Measurements from ENCODE around the gene GLIS1. TPM values are rescaled to one million over a fixed set of nuclear protein-coding genes. Genes with fewer than 3 reads are reported as not detected.

The GLIS1 gene
- total RNA-seq, 4 donors from 2014 or later, result 0.63 to 2.4 (median 1.0) TPM

GRCh38 chr1:53519421-53519820 is 219.5 kb downstream of the GLIS1 start:
- 62 to 64% methylated on average over 8 of the region's 8 CpGs for WGBS, 2 donors
- TF ChIP-seq POLR2A (IDR thresholded peaks at IDR 0.05) (no peak), CTCF (IDR thresholded peaks at IDR 0.05) (no peak)
- DNase-seq (ENCODE audit: low spot score in 2 of 2), result no peak
- intact Hi-C loops (cut with DNase I; ENCODE audit: low total_unique reads), result no loop called here
- no peak overlapping the region for H3K4me3 ChIP-seq (ENCODE audit: low read depth, poor library complexity, severe bottlenecking)

- intact Hi-C loops (cut with DNase I; ENCODE audit: low total_unique reads), result no loop called here
- DNase-seq (ENCODE audit: low spot score in 2 of 2), result no peak
- no peak overlapping the region for H3K4me3 ChIP-seq (ENCODE audit: low read depth, poor library complexity, severe bottlenecking)
- TF ChIP-seq CTCF (IDR thresholded peaks at IDR 0.05) (no peak), POLR2A (IDR thresholded peaks at IDR 0.05) (no peak)
- WGBS, 2 donors, result 67 to 80% methylated on average over 6 of the region's 6 CpGs
Observed at GRCh38 chr1:53518775-53519174, 220.2 kb downstream of the GLIS1 start.

GRCh38 chr1:53517821-53518352 is 221.1 kb downstream of the GLIS1 start:
- TF ChIP-seq POLR2A (IDR thresholded peaks at IDR 0.05) (no peak), CTCF (IDR thresholded peaks at IDR 0.05) (no peak)
- no peak overlapping the region for H3K4me3 ChIP-seq (ENCODE audit: low read depth, poor library complexity, severe bottlenecking)
- no peak for DNase-seq (ENCODE audit: low spot score in 2 of 2)
- WGBS, 2 donors, result 90 to 95% methylated on average over 16 to 18 of the region's 19 CpGs
- intact Hi-C loops (cut with DNase I; ENCODE audit: low total_unique reads), result no loop called here

- intact Hi-C loops (cut with DNase I; ENCODE audit: low total_unique reads), result no loop called here
- H3K4me3 ChIP-seq (ENCODE audit: low read depth, poor library complexity, severe bottlenecking), result no peak overlapping the region
- WGBS, 2 donors, result 90 to 91% methylated on average over 7 of the region's 7 CpGs
- no peak for DNase-seq (ENCODE audit: low spot score in 2 of 2)
- no peak for TF ChIP-seq CTCF (IDR thresholded peaks at IDR 0.05)
- TF ChIP-seq POLR2A (IDR thresholded peaks at IDR 0.05), result no peak
Observed at GRCh38 chr1:53517109-53517508, 221.9 kb downstream of the GLIS1 start.

- intact Hi-C loops (cut with DNase I; ENCODE audit: low total_unique reads), result no loop called here
- no peak overlapping the region for H3K4me3 ChIP-seq (ENCODE audit: low read depth, poor library complexity, severe bottlenecking)
- 86 to 95% methylated on average over 7 of the region's 7 CpGs for WGBS, 2 donors
- DNase-seq (ENCODE audit: low spot score in 2 of 2), result no peak
- TF ChIP-seq POLR2A (IDR thresholded peaks at IDR 0.05) (no peak), CTCF (IDR thresholded peaks at IDR 0.05) (no peak)
Observed at GRCh38 chr1:53516181-53516580, 222.8 kb downstream of the GLIS1 start.

GRCh38 chr1:53514436-53514835 is 224.5 kb downstream of the GLIS1 start:
- TF ChIP-seq POLR2A (IDR thresholded peaks at IDR 0.05) (no peak), CTCF (IDR thresholded peaks at IDR 0.05) (no peak)
- WGBS, 2 donors, result 87 to 95% methylated on average over 10 of the region's 10 CpGs
- H3K4me3 ChIP-seq (ENCODE audit: low read depth, poor library complexity, severe bottlenecking), result no peak overlapping the region
- intact Hi-C loops (cut with DNase I; ENCODE audit: low total_unique reads), result no loop called here
- DNase-seq (ENCODE audit: low spot score in 2 of 2), result no peak

Measured in lower leg skin (tissue), 4 donors.